GM18526 (cell line): Measurements from ENCODE around the gene PAX8.

ENCODE experiments used
- POLR2A ChIP-seq: IDR thresholded peaks from 3 replicates; pipeline ENCODE4 v1.6.1; 2011; ENCODE audit not compliant: insufficient read length; ENCODE audit errors: extremely low read depth

The PAX8 gene

GRCh38 chr2:113202305-113203216 is 76.2 kb downstream of the PAX8 start:
- no peak for TF ChIP-seq POLR2A

- no peak for TF ChIP-seq POLR2A
Measured at GRCh38 chr2:113201496-113202304, 77.0 kb downstream of the PAX8 start.

GRCh38 chr2:113200736-113201490 is 77.8 kb downstream of the PAX8 start:
- no peak for TF ChIP-seq POLR2A

DNA sequence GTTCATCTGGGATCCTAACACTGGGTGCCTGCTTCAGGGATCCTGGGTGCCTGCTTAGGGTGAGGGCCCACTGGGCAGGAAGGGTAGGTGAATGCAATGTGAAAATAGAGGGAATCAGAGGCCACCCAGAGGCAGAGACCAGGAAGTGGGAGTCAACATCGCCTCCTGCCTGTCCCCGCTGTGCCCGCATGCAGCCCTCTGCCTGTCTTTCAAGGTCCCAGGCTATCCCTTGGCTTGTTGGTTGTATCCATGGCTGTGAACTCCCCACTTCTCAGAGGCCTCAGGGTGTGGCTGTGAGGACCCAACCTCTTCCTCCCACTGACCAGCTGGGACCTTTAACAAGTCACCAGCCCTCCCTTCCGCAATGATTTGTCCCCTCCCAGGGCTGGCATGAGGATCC is 78.5 kb downstream of the PAX8 start:
- TF ChIP-seq POLR2A: no peak

- no peak for TF ChIP-seq POLR2A
Measured at GRCh38 chr2:113198790-113199612, 79.7 kb downstream of the PAX8 start.

GRCh38 chr2:113198048-113198789 is 80.5 kb downstream of the PAX8 start:
- no peak for TF ChIP-seq POLR2A

DNA sequence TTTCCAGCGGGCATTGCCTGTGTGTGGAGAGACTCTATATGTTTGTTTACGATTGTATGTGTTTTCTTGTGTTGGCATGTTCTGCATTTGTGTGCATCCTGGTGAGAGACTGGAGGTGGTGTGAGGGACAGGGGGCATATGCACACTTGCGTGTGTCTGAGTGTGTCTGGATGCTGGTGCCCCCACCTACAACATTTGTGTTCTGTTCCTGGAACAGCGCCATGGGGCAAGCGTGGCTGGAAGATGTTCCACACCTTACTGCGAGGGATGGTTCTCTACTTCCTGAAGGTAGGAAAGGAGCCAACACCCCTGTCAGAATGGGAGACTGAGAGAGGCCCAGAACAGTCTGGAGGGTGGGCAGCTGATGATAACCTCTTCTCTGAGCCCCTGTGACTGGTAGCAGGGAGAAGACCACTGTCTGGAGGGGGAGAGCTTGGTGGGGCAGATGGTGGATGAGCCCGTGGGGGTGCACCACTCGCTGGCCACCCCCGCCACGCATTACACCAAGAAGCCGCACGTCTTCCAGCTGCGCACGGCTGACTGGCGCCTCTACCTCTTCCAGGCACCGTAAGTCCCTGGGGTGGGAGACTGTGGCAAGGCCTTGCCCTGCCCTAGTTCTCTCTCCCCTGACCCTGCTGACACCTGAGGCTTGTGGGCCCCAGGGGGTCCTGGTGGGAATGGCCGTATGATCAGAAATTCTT is 81.2 kb downstream of the PAX8 start:
- TF ChIP-seq POLR2A: no peak

- TF ChIP-seq POLR2A: no peak
Measured at GRCh38 chr2:113196839-113197238, 81.9 kb downstream of the PAX8 start.

GRCh38 chr2:113195923-113196501 is 82.7 kb downstream of the PAX8 start:
- TF ChIP-seq POLR2A: no peak

DNA sequence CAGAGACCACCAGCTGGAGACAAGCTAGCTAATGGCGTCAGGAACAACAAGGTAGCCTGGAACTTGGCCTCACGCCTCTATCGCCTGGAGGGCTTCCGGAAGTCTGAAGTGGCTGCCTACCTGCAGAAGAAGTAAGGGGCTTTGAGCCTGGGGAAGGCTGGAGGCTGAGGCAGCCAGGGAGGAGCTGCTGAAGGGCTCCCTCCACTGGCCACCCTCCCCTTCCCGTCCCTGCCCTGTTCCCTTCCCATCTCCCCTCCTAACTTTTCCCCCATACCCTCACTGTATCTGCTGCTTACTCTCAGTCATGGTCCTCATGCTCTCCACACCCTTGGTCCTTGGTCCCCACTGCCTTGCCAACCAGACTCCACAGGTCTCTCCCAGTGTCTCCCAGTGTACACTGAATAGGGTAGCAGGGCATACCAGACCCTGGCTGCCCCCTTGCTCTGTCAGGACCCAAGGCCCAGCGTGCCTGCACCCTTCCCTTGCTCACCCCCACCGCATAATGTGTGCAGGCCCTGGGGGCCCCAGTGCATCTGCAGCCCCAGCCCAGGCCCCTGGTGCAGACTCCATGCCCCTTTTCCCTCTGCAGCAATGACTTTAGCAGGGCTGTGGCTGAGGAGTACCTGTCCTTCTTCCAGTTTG is 86.1 kb downstream of the PAX8 start:
- TF ChIP-seq POLR2A: no peak

DNA sequence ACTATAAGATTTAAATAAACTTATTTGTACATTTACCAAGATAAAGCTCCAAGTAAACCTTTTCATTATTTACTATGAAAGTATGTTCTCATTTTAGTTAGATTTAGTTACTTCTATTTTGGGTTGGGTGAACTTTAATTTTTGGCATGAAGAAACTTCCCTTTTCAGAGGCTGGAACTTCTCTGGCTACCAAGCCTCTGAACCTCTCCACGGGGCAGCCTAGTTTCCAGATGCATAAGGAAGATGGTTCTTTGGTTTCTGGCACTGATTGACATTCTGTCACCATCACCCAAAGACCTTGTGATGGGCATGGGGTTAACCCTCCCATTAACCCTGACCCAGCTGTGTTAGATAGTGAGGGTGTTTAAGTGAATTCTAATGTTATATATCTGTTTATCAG is 87.8 kb downstream of the PAX8 start:
- no peak for TF ChIP-seq POLR2A

DNA sequence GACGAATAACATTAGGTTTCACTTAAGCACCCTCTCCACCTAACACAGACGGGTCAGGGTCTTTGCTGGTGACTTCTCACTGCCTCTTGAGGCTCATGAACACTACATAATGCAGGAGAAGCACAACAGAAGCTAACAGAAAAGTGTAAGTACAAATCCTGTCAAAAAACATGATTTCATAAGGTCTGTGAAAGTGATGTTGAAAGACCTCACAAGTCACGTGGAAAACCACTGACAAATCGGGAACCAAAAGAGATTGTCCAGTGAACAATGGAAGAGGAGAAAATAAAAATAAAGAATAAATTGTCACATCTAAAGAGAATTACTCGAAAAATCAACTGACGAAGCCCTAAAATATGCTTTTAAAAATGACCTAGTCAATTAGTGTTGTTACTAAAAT is 91.0 kb downstream of the PAX8 start:
- no peak for TF ChIP-seq POLR2A

DNA sequence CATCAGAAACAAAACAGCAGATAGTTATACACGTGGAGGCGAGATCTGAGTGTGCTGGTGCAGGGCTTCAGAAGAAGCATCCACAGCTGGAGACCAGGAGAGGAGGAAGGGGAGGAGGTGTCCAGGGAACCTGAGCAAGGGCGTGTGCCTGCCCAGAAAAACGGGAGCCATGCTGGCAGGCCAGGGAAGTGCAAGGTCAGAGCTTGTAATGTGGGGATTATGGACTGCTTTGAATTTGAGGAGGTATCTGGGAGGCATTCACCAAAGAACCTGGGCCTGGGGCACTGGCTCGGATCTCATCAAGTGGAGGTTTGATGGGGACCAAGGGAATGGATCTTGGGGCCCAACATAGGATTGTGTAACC is 92.3 kb downstream of the PAX8 start:
- no peak for TF ChIP-seq POLR2A
